K562 (cell line): ENCODE measurements around the gene MRAP2. TPM values are rescaled to one million over a fixed set of nuclear protein-coding genes. Genes with fewer than 3 reads are reported as not detected.

Experiments used
- ATAC-seq: fragments of 200-7000 bp; cut with Tn5 transposase; 3 replicates; pipeline ENCODE4 v1.9.1; 2020; ENCODE audit warnings: moderate library complexity
- BruUV-seq: library from RNA; stranded (reverse); fragments of 400-500 nt; replicated peaks from 2 replicates; lab custom pipeline; 2021; lab: Mats Ljungman, UMichigan
- CTCF ChIA-PET: fragments of 300-600 bp; formaldehyde crosslinking; extraction: SDS; loops from one replicate; lab custom pipeline; 2021; ENCODE audit warnings: low intra/inter-chr PET ratio; lab: Yijun Ruan, JAX
- POLR2A ChIA-PET: fragments of 300-600, 350-650 bp; sonication (Branson Sonifier 250); formaldehyde crosslinking; extraction: SDS; loops from one replicate; lab custom pipeline; 2021; ENCODE audit warnings: antibody characterized with exemption, inconsistent platforms; lab: Yijun Ruan, JAX
- DNase-seq, 4 experiments: peaks; one replicate each; pipeline versions ENCODE4 v3.0.0 to v3.0.0-alpha.2; 2011 to 2018; ENCODE audit warnings: low spot score in 3 of 4, mixed read lengths in 3 of 4; ENCODE audit errors: extremely low read depth in 1 of 4
- FAIRE-seq: peaks from 2 replicates; lab custom pipeline; 2011; peaks lifted over from hg19 to GRCh38; lab: Jason Lieb, UNC
- H2AFZ ChIP-seq: 2 replicates; pipeline ENCODE4 v1.6.0; 2011; ENCODE audit warnings: low read depth, low read length, control low read depth, inconsistent platforms
- H3K27ac ChIP-seq: fragments of 200-600 bp; 3 replicates; pipeline ENCODE4 v1.8.0; 2011; ENCODE audit warnings: low read depth, mild to moderate bottlenecking, control low read depth, inconsistent platforms, low read length, moderate library complexity, mixed read lengths; ENCODE audit errors: extremely low read depth
- H3K27me3 ChIP-seq, 2 experiments: fragments of 300-600 bp in 1 of 2; 2 replicates in 1 of 2; 3 replicates in 1 of 2; pipeline versions ENCODE4 v1.6.0 to v1.8.0; 2011; ENCODE audit warnings: inconsistent platforms in 2 of 2, low read length in 2 of 2, mild to moderate bottlenecking in 1 of 2, mixed read lengths in 1 of 2, moderate library complexity in 1 of 2; ENCODE audit not compliant: control insufficient read depth in 2 of 2, insufficient read depth in 2 of 2
- H3K36me3 ChIP-seq: fragments of 300-600 bp; 3 replicates; pipeline ENCODE4 v1.8.0; 2011; ENCODE audit warnings: mild to moderate bottlenecking, low read length, inconsistent platforms; ENCODE audit not compliant: control insufficient read depth, insufficient read depth
- H3K4me1 ChIP-seq, 2 experiments: fragments of 200-600 bp in 1 of 2; replicated peaks in 1 of 2; 2 replicates in 1 of 2; 3 replicates in 1 of 2; pipeline versions ENCODE4 v1.5.1 to v1.8.0; 2011; ENCODE audit warnings: inconsistent platforms in 2 of 2, low read length in 2 of 2, mild to moderate bottlenecking in 1 of 2, mixed read lengths in 1 of 2, moderate library complexity in 1 of 2; ENCODE audit not compliant: control insufficient read depth in 2 of 2, insufficient read depth in 2 of 2
- H3K4me2 ChIP-seq: 2 replicates; pipeline ENCODE4 v1.6.1; 2011; ENCODE audit warnings: low read length, control low read depth, inconsistent platforms, mixed read lengths; ENCODE audit not compliant: insufficient read depth
- H3K4me3 ChIP-seq: fragments of 200-600 bp; sonication (generic), shearing (Covaris generic); 2 replicates; pipeline ENCODE4 v1.5.1; 2016; ENCODE audit warnings: control low read depth, inconsistent platforms
- H3K79me2 ChIP-seq: fragments of 200-600 bp; 3 replicates; pipeline ENCODE4 v1.8.0; 2011; ENCODE audit warnings: low read length, inconsistent platforms; ENCODE audit not compliant: control insufficient read depth, insufficient read depth
- H3K9ac ChIP-seq, 2 experiments: 2 replicates each; pipeline versions ENCODE4 v1.6.0 to v1.6.1; 2011; ENCODE audit warnings: low read depth in 2 of 2, low read length in 2 of 2, control low read depth in 1 of 2, inconsistent platforms in 1 of 2, mild to moderate bottlenecking in 1 of 2, mixed read lengths in 1 of 2; ENCODE audit not compliant: insufficient read depth in 1 of 2
- H3K9me1 ChIP-seq: one replicate; pipeline ENCODE4 v1.6.0; 2011; ENCODE audit warnings: inconsistent platforms, mild to moderate bottlenecking, low read length, moderate library complexity; ENCODE audit not compliant: control insufficient read depth, insufficient read depth
- H3K9me3 ChIP-seq: replicated peaks from 2 replicates; pipeline ENCODE4 v1.5.1; 2011; ENCODE audit warnings: low read depth, low read length, inconsistent platforms; ENCODE audit not compliant: control insufficient read depth, insufficient read depth
- H4K20me1 ChIP-seq: replicated peaks from 2 replicates; pipeline ENCODE4 v1.6.1; 2011; ENCODE audit warnings: low read length, inconsistent platforms, mixed read lengths; ENCODE audit not compliant: control insufficient read depth, insufficient read depth
- CC2D1A ChIP-seq: fragments of 450-650 bp; IDR thresholded peaks from 2 replicates; pipeline ENCODE4 v1.6.1; 2017; ENCODE audit warnings: mild to moderate bottlenecking
- CHD1 ChIP-seq: fragments of 200-600 bp; sonication (generic); IDR thresholded peaks from one replicate; pipeline ENCODE4 v1.6.1; 2012; ENCODE audit warnings: mild to moderate bottlenecking, moderate library complexity, low read length, inconsistent platforms
- HCFC1 ChIP-seq: IDR thresholded peaks from 2 replicates; pipeline ENCODE4 v1.6.1; 2012; ENCODE audit warnings: low read depth, low read length, improper control_type of control experiment
- KDM4B ChIP-seq, 2 experiments: fragments of 450-650 bp in 1 of 2; sonication (generic) in 1 of 2; IDR thresholded peaks; 2 replicates each; pipeline ENCODE4 v1.6.1; 2016 to 2017; ENCODE audit warnings: borderline replicate concordance in 2 of 2, antibody characterized with exemption in 1 of 2, low read depth in 1 of 2, mild to moderate bottlenecking in 1 of 2
- NR1H2 ChIP-seq: sonication (generic); formaldehyde crosslinking; IDR thresholded peaks from 2 replicates; pipeline ENCODE4 v1.4.0; 2020; ENCODE audit warnings: mild to moderate bottlenecking, missing genetic modification reagents
- NR2C2 ChIP-seq, 2 experiments: fragments of 200-800 bp in 1 of 2; sonication (Bioruptor generic) in 1 of 2; sonication (generic) in 1 of 2; formaldehyde crosslinking in 1 of 2; IDR thresholded peaks; 2 replicates each; pipeline versions ENCODE4 v1.6.1 to v1.8.0; 2016 to 2022; ENCODE audit warnings: mild to moderate bottlenecking in 1 of 2, missing compliant biosample characterization in 1 of 2, missing genetic modification characterization in 1 of 2, missing genetic modification reagents in 1 of 2
- PHB ChIP-seq: fragments of 250-450 bp; sonication (Bioruptor Pico); IDR thresholded peaks from 2 replicates; pipeline ENCODE4 v1.5.0; 2021
- POU5F1 ChIP-seq: fragments of 150-350 bp; IDR thresholded peaks from 2 replicates; pipeline ENCODE4 v1.6.1; 2014; ENCODE audit warnings: borderline replicate concordance, low read length, low read depth, mild to moderate bottlenecking; ENCODE audit not compliant: partially characterized antibody
- RFX1 ChIP-seq: fragments of 450-650 bp; IDR thresholded peaks from 2 replicates; pipeline ENCODE4 v1.6.1; 2016; ENCODE audit warnings: mild to moderate bottlenecking, moderate library complexity
- RNF2 ChIP-seq: sonication (generic); IDR thresholded peaks from 2 replicates; pipeline ENCODE4 v1.6.1; 2016
- XRCC4 ChIP-seq: IDR thresholded peaks from one replicate; pipeline ENCODE4 v1.6.1; 2011; ENCODE audit not compliant: insufficient read depth, insufficient read length; ENCODE audit errors: extremely low read depth
- ZFP1 ChIP-seq: fragments of 450-650 bp; formaldehyde crosslinking; IDR thresholded peaks from 2 replicates; pipeline ENCODE4 v1.4.0; 2020; ENCODE audit warnings: mild to moderate bottlenecking, mixed read lengths
- WGBS: fragments of 100-300 bp; shearing (Covaris generic); methylation state at CpG from one replicate; pipeline ENCODE4 v1.1.6; 2016; ENCODE audit warnings: low coverage, mixed read lengths; ENCODE audit not compliant: insufficient coverage; ENCODE audit errors: missing lambda C conversion rate; 5-methylcytosine and 5-hydroxymethylcytosine counted together
- in situ Hi-C: fragments of 300-500 bp; cut with MboI; formaldehyde crosslinking; loops from 4 replicates; pipeline ENCODE4 v1.15.0; 2018; ENCODE audit warnings: inconsistent platforms, mixed read lengths
- intact Hi-C: fragments of 100-400 bp; cut with micrococcal nuclease; formaldehyde crosslinking; loops from 2 replicates; pipeline ENCODE4 v1.14.2; 2022
- polyA plus RNA-seq, 8 experiments: library from polyadenylated mRNA; depleted of rRNA in 4 of 8; stranded (reverse) in 5 of 8; unstranded in 3 of 8; fragments of >200 nt; fragmentation: Nextera tagmentation in 2 of 8; fragmentation: Illumina TruSeq in 1 of 8; extraction: Ambion mirVana in 2 of 8; extraction: Trizol in 1 of 8; gene quantifications; 2 replicates each; pipeline versions ENCODE4 v1.2.1 to v1.2.3, GENCODE V29; 2011 to 2014; ENCODE audit warnings: inconsistent platforms in 1 of 8, missing spikeins in 1 of 8
- total RNA-seq, 7 experiments: library from RNA; depleted of rRNA in 6 of 7; stranded (reverse); fragments of >200 nt in 6 of 7; fragmentation: Illumina TruSeq in 2 of 7; extraction: Trizol in 2 of 7; gene quantifications; 2 replicates each; pipeline versions ENCODE4 v1.2.1 to v1.2.3, GENCODE V29; 2011 to 2021; ENCODE audit warnings: low replicate concordance in 1 of 7
- TF ChIP-seq, protein P1 (sequence below): IDR thresholded peaks from 2 replicates; pipeline ENCODE4 v1.6.1; 2011; ENCODE audit warnings: borderline replicate concordance, low read depth, mild to moderate bottlenecking, moderate library complexity, low read length; ENCODE audit not compliant: insufficient read depth, poor library complexity, severe bottlenecking
- TF ChIP-seq, protein P2 (sequence below): fragments of 450-650 bp; IDR thresholded peaks from 2 replicates; pipeline ENCODE4 v1.6.1; 2016; ENCODE audit warnings: antibody characterized with exemption
- TF ChIP-seq, protein P3 (sequence below): fragments of 450-650 bp; IDR thresholded peaks from 2 replicates; pipeline ENCODE4 v1.6.1; 2016; ENCODE audit warnings: mild to moderate bottlenecking

Gene MRAP2
- total and polyA plus RNA-seq, 9 of the 15 experiments (the other 6 are each of a cell fraction or from before 2014, with no cell fraction given) = 5.9 to 38.9 (median 9.3) TPM

DNA sequence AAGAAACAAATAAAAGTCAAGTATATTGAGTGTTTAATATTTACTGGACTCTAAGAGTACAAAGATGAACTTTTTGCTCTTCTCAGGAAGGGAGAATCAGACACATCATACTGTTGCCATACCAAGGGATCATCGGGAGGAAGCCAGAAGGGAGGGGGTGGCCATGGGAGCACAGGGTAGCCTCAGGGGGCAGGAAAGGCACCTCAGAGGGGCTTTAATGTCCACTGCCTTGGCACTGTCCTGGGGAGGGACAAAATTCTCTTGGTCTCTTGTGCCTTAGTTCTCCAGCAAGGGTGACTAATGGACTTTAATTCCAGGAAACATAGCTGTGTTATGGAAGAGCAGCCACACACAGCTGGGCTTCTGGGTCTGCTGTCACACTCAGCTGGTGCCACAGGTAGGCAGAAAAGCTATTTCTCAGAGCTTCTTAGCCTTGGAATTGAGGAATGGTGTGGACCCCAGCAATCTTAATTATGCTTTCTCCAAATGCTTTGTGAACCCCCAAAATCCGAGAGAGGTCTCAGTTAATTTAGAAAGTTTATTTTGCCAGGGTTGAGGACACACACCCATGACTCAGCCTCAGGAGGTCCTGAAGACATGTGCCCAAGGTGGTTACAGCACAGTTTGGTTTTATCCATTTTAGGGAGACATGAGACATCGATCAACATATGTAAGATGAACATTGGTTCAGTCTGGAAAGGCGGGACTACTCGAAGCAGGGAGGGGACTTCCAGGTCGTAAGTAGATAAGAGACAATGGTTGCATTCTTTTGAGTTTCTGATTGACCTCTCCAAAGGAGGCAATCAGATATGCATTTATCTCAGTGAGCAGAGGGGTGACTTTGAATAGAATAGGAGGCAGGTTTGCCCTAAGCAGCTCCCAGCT, 53.2 kb downstream of the MRAP2 start:
- ChIA-PET POLR2A (interaction anchor here (0.7 to 1.5 kb wide), 3 partner anchors 11 to 13 kb away, joined by 3 to 6 read pairs (median 4); no protein-coding TSS in a partner anchor), CTCF (no interaction called here)
- ATAC-seq (peak; percentile 74), DNase-seq (peak in 2 of 4 experiments; percentile 47 to 84), FAIRE-seq (peak; percentile 71)
- Histone ChIP-seq H3K9me1 (no peaks in the 10 kb centered on the region), H3K9me3 (no peaks in the 10 kb centered on the region), H3K79me2 (no peaks in the 10 kb centered on the region), H3K4me2 (peak overlapping the region; percentile 3; the same call in 1 of the 2 replicates), H3K36me3 (no peaks in the 10 kb centered on the region), H3K4me1 (peaks cover 0 to 17% of the 10 kb centered on the region in 2 experiments; a peak in 4 of 5 replicates), H3K27me3 (no peaks in the 10 kb centered on the region), H3K9ac (peak overlapping the region; percentile 1 to 2; a peak in 2 of 4 replicates), H3K27ac (peak overlapping the region; percentile 43; the same call in 2 of the 3 replicates), H2AFZ (peak overlapping the region; percentile 64), H4K20me1 (no peaks in the 10 kb centered on the region), H3K4me3 (no peak overlapping the region)
- BruUV-seq = no TSS peak
- in situ Hi-C loops (no loop called here), intact Hi-C loops (no loop called here)
- WGBS = 4% methylated on average over 6 of the region's 6 CpGs
- TF ChIP-seq PHB (CRISPR knock-in tag) (no peak), NR2C2 (CRISPR knock-in tag; IDR thresholded peaks at IDR 0.05) (no peak), NR2C2 (tag; IDR thresholded peaks at IDR 0.05) (peak; percentile 69), XRCC4 (no peak), RFX1 (no peak), NR1H2 (CRISPR knock-in tag) (no peak), RNF2 (peak; percentile 27; the same call in 1 of the 2 replicates), ZFP1 (CRISPR knock-in tag) (no peak), HCFC1 (no peak), KDM4B (IDR thresholded peaks at IDR 0.05; ENCODE audit: borderline replicate concordance in 2 of 2, low read depth in 1 of 2) (no peak), CC2D1A (0 out of 2 replicates have a peak, but pooled peaks have one; percentile 26), CHD1 (no peak), POU5F1 (no peak)
- TF ChIP-seq, protein P1, sequence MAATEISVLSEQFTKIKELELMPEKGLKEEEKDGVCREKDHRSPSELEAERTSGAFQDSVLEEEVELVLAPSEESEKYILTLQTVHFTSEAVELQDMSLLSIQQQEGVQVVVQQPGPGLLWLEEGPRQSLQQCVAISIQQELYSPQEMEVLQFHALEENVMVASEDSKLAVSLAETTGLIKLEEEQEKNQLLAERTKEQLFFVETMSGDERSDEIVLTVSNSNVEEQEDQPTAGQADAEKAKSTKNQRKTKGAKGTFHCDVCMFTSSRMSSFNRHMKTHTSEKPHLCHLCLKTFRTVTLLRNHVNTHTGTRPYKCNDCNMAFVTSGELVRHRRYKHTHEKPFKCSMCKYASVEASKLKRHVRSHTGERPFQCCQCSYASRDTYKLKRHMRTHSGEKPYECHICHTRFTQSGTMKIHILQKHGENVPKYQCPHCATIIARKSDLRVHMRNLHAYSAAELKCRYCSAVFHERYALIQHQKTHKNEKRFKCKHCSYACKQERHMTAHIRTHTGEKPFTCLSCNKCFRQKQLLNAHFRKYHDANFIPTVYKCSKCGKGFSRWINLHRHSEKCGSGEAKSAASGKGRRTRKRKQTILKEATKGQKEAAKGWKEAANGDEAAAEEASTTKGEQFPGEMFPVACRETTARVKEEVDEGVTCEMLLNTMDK = no peak
- TF ChIP-seq, protein P2, sequence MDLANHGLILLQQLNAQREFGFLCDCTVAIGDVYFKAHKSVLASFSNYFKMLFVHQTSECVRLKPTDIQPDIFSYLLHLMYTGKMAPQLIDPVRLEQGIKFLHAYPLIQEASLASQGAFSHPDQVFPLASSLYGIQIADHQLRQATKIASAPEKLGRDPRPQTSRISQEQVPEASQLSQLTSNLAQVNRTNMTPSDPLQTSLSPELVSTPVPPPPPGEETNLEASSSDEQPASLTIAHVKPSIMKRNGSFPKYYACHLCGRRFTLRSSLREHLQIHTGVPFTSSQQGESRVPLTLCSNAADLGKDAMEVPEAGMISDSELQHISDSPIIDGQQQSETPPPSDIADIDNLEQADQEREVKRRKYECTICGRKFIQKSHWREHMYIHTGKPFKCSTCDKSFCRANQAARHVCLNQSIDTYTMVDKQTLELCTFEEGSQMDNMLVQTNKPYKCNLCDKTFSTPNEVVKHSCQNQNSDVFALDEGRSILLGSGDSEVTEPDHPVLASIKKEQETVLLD = 0 out of 2 replicates have a peak, but pooled peaks have one; percentile 37
- TF ChIP-seq, protein P3, sequence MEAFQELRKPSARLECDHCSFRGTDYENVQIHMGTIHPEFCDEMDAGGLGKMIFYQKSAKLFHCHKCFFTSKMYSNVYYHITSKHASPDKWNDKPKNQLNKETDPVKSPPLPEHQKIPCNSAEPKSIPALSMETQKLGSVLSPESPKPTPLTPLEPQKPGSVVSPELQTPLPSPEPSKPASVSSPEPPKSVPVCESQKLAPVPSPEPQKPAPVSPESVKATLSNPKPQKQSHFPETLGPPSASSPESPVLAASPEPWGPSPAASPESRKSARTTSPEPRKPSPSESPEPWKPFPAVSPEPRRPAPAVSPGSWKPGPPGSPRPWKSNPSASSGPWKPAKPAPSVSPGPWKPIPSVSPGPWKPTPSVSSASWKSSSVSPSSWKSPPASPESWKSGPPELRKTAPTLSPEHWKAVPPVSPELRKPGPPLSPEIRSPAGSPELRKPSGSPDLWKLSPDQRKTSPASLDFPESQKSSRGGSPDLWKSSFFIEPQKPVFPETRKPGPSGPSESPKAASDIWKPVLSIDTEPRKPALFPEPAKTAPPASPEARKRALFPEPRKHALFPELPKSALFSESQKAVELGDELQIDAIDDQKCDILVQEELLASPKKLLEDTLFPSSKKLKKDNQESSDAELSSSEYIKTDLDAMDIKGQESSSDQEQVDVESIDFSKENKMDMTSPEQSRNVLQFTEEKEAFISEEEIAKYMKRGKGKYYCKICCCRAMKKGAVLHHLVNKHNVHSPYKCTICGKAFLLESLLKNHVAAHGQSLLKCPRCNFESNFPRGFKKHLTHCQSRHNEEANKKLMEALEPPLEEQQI = peak; percentile 74
